Right lobe of liver (tissue), 4 donors: ENCODE data around the gene PRKCA.

Experiments used
- CTCF ChIP-seq, 4 donors: fragments of 200-600 bp in 3 of 4; fragments of 450-650 bp in 1 of 4; IDR thresholded peaks; one replicate each; pipeline versions ENCODE4 v1.5.1 to v1.8.0; 2016 to 2022; ENCODE audit warnings: antibody characterized with exemption in 4 of 4, mild to moderate bottlenecking in 2 of 4
- POLR2A ChIP-seq: fragments of 450-650 bp; IDR thresholded peaks from one replicate; pipeline ENCODE4 v1.6.1; 2017; ENCODE audit warnings: antibody characterized with exemption, mild to moderate bottlenecking
- donor health status: DM: no; HTN: no; CAD: no.
- donor health status: DM: no; HTN: no; CAD: no.
- donor health status: DM: no; HTN: yes; CAD: no.

- no peak for TF ChIP-seq CTCF (IDR thresholded peaks at IDR 0.05)
- no peak for TF ChIP-seq POLR2A
Measured at GRCh38 chr17:66750116-66750515, 447.7 kb downstream of the PRKCA start.
